ENCODE measurements around the gene TMEM201. TPM values are rescaled to one million over a fixed set of nuclear protein-coding genes. Genes with fewer than 3 reads are reported as not detected.

The TMEM201 gene
- total and polyA plus RNA-seq, 2 of the 13 experiments (the other 11 are each of a cell fraction or from before 2014, with no cell fraction given), result 1.5 to 8.2 TPM

DNA sequence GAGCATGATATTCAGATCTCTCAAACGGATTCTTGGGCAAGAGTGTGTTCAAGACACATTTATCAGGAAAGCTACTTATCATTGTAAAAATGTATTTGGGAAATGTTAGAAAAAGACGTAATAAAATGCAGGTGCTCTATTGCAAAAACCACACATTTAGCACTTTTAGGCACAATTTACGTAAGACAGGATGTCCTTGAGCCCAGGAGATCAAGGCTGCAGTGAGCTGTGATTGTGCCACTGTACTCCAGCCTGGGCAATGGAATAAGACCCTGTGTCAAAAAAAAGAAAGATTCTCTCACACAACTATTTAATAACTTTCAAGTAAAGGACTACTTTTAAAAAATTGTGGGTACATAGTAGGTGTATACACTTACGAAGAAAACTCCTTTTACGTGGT is 31.1 kb upstream of the TMEM201 start (continued):
- TF ChIP-seq, protein P1, sequence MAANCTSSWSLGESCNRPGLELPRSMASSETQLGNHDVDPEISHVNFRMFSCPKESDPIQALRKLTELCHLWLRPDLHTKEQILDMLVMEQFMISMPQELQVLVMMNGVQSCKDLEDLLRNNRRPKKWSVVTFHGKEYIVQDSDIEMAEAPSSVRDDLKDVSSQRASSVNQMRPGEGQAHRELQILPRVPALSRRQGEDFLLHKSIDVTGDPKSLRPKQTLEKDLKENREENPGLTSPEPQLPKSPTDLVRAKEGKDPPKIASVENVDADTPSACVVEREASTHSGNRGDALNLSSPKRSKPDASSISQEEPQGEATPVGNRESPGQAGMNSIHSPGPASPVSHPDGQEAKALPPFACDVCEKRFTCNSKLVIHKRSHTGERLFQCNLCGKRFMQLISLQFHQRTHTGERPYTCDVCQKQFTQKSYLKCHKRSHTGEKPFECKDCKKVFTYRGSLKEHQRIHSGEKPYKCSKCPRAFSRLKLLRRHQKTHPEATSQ (CRISPR knock-in tag; IDR thresholded peaks at IDR 0.05; ENCODE audit: borderline replicate concordance), result no peak
- TF ChIP-seq PITX1 (CRISPR knock-in tag; IDR thresholded peaks at IDR 0.05) (0 out of 2 replicates have a peak, but pooled peaks have one; percentile 20), SOX5 (CRISPR knock-in tag; IDR thresholded peaks at IDR 0.05; ENCODE audit: borderline replicate concordance) (peak; percentile 22; the same call in 1 of the 2 replicates), FOXK1 (CRISPR knock-in tag; IDR thresholded peaks at IDR 0.05; ENCODE audit: borderline replicate concordance, low read depth) (0 out of 2 replicates have a peak, but pooled peaks have one; percentile 44), ZFAT (CRISPR knock-in tag; conservative IDR thresholded peaks at IDR 0.05) (no peak), GFI1 (CRISPR knock-in tag; IDR thresholded peaks at IDR 0.05; ENCODE audit: borderline replicate concordance) (peak; percentile 69; the same call in 1 of the 2 replicates), ZBTB42 (CRISPR knock-in tag; IDR thresholded peaks at IDR 0.05) (no peak), GTF2F1 (IDR thresholded peaks at IDR 0.05; ENCODE audit: low read length) (no peak), ARNTL (CRISPR knock-in tag; IDR thresholded peaks at IDR 0.05) (0 out of 2 replicates have a peak, but pooled peaks have one; percentile 36), KLF9 (CRISPR knock-in tag; IDR thresholded peaks at IDR 0.05; ENCODE audit: low read depth) (no peak), SOX6 (IDR thresholded peaks at IDR 0.05) (no peak), SOX6 (CRISPR knock-in tag; IDR thresholded peaks at IDR 0.05) (peak; percentile 48; the same call in 1 of the 2 replicates), SMAD3 (CRISPR knock-in tag; IDR thresholded peaks at IDR 0.05) (0 out of 2 replicates have a peak, but pooled peaks have one; percentile 27), ZNF792 (CRISPR knock-in tag; IDR thresholded peaks at IDR 0.05) (no peak), POLR2G (IDR thresholded peaks at IDR 0.05; ENCODE audit: low read depth, low read length) (no peak), TCF7 (IDR thresholded peaks at IDR 0.05; ENCODE audit: low read depth) (peak; percentile 33; the same call in 1 of the 2 replicates), ELF4 (CRISPR knock-in tag; IDR thresholded peaks at IDR 0.05; ENCODE audit: borderline replicate concordance) (no peak)
- TF ChIP-seq, protein P2, sequence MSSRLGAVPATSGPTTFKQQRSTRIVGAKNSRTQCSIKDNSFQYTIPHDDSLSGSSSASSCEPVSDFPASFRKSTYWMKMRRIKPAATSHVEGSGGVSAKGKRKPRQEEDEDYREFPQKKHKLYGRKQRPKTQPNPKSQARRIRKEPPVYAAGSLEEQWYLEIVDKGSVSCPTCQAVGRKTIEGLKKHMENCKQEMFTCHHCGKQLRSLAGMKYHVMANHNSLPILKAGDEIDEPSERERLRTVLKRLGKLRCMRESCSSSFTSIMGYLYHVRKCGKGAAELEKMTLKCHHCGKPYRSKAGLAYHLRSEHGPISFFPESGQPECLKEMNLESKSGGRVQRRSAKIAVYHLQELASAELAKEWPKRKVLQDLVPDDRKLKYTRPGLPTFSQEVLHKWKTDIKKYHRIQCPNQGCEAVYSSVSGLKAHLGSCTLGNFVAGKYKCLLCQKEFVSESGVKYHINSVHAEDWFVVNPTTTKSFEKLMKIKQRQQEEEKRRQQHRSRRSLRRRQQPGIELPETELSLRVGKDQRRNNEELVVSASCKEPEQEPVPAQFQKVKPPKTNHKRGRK (CRISPR knock-in tag; IDR thresholded peaks at IDR 0.05), result no peak
- TF ChIP-seq, protein P3, sequence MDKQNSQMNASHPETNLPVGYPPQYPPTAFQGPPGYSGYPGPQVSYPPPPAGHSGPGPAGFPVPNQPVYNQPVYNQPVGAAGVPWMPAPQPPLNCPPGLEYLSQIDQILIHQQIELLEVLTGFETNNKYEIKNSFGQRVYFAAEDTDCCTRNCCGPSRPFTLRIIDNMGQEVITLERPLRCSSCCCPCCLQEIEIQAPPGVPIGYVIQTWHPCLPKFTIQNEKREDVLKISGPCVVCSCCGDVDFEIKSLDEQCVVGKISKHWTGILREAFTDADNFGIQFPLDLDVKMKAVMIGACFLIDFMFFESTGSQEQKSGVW (CRISPR knock-in tag; IDR thresholded peaks at IDR 0.05; ENCODE audit: borderline replicate concordance), result no peak
- TF ChIP-seq, protein P4, sequence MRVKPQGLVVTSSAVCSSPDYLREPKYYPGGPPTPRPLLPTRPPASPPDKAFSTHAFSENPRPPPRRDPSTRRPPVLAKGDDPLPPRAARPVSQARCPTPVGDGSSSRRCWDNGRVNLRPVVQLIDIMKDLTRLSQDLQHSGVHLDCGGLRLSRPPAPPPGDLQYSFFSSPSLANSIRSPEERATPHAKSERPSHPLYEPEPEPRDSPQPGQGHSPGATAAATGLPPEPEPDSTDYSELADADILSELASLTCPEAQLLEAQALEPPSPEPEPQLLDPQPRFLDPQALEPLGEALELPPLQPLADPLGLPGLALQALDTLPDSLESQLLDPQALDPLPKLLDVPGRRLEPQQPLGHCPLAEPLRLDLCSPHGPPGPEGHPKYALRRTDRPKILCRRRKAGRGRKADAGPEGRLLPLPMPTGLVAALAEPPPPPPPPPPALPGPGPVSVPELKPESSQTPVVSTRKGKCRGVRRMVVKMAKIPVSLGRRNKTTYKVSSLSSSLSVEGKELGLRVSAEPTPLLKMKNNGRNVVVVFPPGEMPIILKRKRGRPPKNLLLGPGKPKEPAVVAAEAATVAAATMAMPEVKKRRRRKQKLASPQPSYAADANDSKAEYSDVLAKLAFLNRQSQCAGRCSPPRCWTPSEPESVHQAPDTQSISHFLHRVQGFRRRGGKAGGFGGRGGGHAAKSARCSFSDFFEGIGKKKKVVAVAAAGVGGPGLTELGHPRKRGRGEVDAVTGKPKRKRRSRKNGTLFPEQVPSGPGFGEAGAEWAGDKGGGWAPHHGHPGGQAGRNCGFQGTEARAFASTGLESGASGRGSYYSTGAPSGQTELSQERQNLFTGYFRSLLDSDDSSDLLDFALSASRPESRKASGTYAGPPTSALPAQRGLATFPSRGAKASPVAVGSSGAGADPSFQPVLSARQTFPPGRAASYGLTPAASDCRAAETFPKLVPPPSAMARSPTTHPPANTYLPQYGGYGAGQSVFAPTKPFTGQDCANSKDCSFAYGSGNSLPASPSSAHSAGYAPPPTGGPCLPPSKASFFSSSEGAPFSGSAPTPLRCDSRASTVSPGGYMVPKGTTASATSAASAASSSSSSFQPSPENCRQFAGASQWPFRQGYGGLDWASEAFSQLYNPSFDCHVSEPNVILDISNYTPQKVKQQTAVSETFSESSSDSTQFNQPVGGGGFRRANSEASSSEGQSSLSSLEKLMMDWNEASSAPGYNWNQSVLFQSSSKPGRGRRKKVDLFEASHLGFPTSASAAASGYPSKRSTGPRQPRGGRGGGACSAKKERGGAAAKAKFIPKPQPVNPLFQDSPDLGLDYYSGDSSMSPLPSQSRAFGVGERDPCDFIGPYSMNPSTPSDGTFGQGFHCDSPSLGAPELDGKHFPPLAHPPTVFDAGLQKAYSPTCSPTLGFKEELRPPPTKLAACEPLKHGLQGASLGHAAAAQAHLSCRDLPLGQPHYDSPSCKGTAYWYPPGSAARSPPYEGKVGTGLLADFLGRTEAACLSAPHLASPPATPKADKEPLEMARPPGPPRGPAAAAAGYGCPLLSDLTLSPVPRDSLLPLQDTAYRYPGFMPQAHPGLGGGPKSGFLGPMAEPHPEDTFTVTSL (CRISPR knock-in tag; IDR thresholded peaks at IDR 0.05; ENCODE audit: borderline replicate concordance), result 0 out of 2 replicates have a peak, but pooled peaks have one; percentile 58
- TF ChIP-seq, protein P5, sequence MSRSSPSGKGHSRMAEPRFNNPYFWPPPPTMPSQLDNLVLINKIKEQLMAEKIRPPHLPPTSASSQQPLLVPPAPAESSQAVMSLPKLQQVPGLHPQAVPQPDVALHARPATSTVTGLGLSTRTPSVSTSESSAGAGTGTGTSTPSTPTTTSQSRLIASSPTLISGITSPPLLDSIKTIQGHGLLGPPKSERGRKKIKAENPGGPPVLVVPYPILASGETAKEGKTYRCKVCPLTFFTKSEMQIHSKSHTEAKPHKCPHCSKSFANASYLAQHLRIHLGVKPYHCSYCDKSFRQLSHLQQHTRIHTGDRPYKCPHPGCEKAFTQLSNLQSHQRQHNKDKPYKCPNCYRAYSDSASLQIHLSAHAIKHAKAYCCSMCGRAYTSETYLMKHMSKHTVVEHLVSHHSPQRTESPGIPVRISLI (CRISPR knock-in tag; IDR thresholded peaks at IDR 0.05; ENCODE audit: borderline replicate concordance), result peak; percentile 37; the same call in 1 of the 2 replicates
